Measurements from ENCODE around the gene TMEM175. TPM values are rescaled to one million over a fixed set of nuclear protein-coding genes. Genes with fewer than 3 reads are reported as not detected.

The TMEM175 gene
- polyA plus RNA-seq, 1 of the 3 experiments (the other 2 are of a cell fraction): 54.2 TPM

GRCh38 chr4:999882-1000425 lies 67.7 kb downstream of the TMEM175 start:
- no peaks in the 10 kb centered on the region for H3K9me2 ChIP-seq
- no peak overlapping the region for H3K4me2 ChIP-seq
- no peak overlapping the region for H3K9ac ChIP-seq
- no peak overlapping the region for H2AFZ ChIP-seq (ENCODE audit: low read depth)
- TF ChIP-seq SMC3 (IDR thresholded peaks at IDR 0.05; ENCODE audit: low read depth, low read length) (no peak), MEF2A (IDR thresholded peaks at IDR 0.05; ENCODE audit: borderline replicate concordance, low read depth) (no peak), JUND (IDR thresholded peaks at IDR 0.05) (no peak), TAF1 (IDR thresholded peaks at IDR 0.05; ENCODE audit: borderline replicate concordance, low read depth, low read length) (no peak), RCOR1 (IDR thresholded peaks at IDR 0.05; ENCODE audit: low read length) (no peak)
- H3K4me1 ChIP-seq (ENCODE audit: control insufficient read depth in 1 of 2, insufficient read depth in 2 of 2, low read depth in 1 of 2, low read length in 1 of 2): no peaks in the 10 kb centered on the region; a peak in 1 of 4 replicates
- no peaks in the 10 kb centered on the region for H3K36me3 ChIP-seq (replicated peaks in 1 of 2; ENCODE audit: control insufficient read depth in 1 of 2, insufficient read depth in 2 of 2, low read length in 1 of 2)
- H3K79me2 ChIP-seq (ENCODE audit: insufficient read depth): no peaks in the 10 kb centered on the region
- DNase-seq: no peak
- H3F3A ChIP-seq (replicated peaks; ENCODE audit: insufficient read depth): no peaks in the 10 kb centered on the region
- H3K4me3 ChIP-seq (ENCODE audit: low read depth in 2 of 2, low read length in 1 of 2): no peak overlapping the region
- CTCF ChIA-PET: interaction anchor here (1.1 kb wide), 1 partner anchor 258 kb away, joined by 3 read pairs; no protein-coding TSS in a partner anchor
- no peak overlapping the region for H3K27ac ChIP-seq (ENCODE audit: low read depth in 2 of 2, low read length in 1 of 2)
- peaks cover 14% of the 10 kb centered on the region; the same call in 1 of the 2 replicates for H4K20me1 ChIP-seq (ENCODE audit: insufficient read depth)
- H3K27me3 ChIP-seq (ENCODE audit: insufficient read depth): peaks cover 26% of the 10 kb centered on the region
- POLR2A ChIA-PET: no interaction called here
- 20% methylated on average over 2 of the region's 18 CpGs for WGBS (ENCODE audit: low lambda C conversion rate)
- H3K9me3 ChIP-seq: no peaks in the 10 kb centered on the region

DNA sequence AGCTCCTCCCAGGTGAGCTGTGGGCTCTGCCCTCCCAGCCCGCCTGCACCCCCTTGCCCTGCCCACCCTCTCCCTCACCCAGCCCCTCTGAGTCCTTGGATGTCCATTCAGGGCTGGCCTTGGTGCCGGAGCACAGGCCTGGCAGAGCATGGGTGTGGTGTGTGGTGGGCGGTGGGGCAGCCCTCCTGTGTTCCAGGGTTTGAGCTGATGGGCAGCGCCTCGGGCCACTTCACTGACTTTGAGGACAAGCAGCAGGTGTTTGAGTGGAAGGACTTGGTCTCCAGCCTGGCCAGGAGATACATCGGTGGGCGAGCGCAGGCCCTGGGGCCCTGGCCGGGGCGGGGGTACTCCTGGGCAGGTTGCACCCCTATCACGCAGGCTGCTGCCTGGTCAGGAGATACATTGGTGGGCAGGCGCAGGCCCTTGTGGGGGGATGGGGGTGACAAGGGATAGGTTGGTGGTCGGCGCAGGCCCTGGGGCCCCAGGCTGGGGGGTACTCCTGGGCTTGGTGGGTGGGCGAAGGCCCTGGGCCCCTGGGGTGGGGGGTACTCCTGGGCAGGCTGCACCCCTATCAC lies 68.5 kb downstream of the TMEM175 start:
- H3K9me2 ChIP-seq: no peaks in the 10 kb centered on the region
- no peak overlapping the region for H2AFZ ChIP-seq (ENCODE audit: low read depth)
- no peak overlapping the region for H3K27ac ChIP-seq (ENCODE audit: low read depth in 2 of 2, low read length in 1 of 2)
- H3K9ac ChIP-seq: no peak overlapping the region
- H4K20me1 ChIP-seq (ENCODE audit: insufficient read depth): peaks cover 14% of the 10 kb centered on the region; the same call in 1 of the 2 replicates
- ChIA-PET CTCF (interaction anchor here (0.9 to 1.1 kb wide), 2 partner anchors 10 to 258 kb away, joined by 3 read pairs; no protein-coding TSS in a partner anchor), POLR2A (no interaction called here)
- WGBS (ENCODE audit: low lambda C conversion rate): 43% methylated on average over 11 of the region's 15 CpGs
- no peak for DNase-seq
- no peak overlapping the region for H3K4me3 ChIP-seq (ENCODE audit: low read depth in 2 of 2, low read length in 1 of 2)
- H3K9me3 ChIP-seq: no peaks in the 10 kb centered on the region
- no peaks in the 10 kb centered on the region for H3F3A ChIP-seq (replicated peaks; ENCODE audit: insufficient read depth)
- peaks cover 26% of the 10 kb centered on the region for H3K27me3 ChIP-seq (ENCODE audit: insufficient read depth)
- no peaks in the 10 kb centered on the region for H3K79me2 ChIP-seq (ENCODE audit: insufficient read depth)
- TF ChIP-seq ZBTB33 (IDR thresholded peaks at IDR 0.05; ENCODE audit: borderline replicate concordance, low read depth) (no peak), CTCF (IDR thresholded peaks at IDR 0.05) (no peak), EZH2phosphoT487 (IDR thresholded peaks at IDR 0.05; ENCODE audit: borderline replicate concordance, low read depth) (no peak), EP300 (IDR thresholded peaks at IDR 0.05; ENCODE audit: borderline replicate concordance in 1 of 2, low read depth in 1 of 2, low read length in 1 of 2) (no peak), CHD2 (IDR thresholded peaks at IDR 0.05; ENCODE audit: low read length, partially characterized antibody) (no peak), RCOR1 (IDR thresholded peaks at IDR 0.05; ENCODE audit: low read length) (no peak), MAX (IDR thresholded peaks at IDR 0.05; ENCODE audit: low read depth) (no peak), YY1 (IDR thresholded peaks at IDR 0.05; ENCODE audit: low read depth) (no peak), REST (IDR thresholded peaks at IDR 0.05; ENCODE audit: low read depth, low read length) (no peak), MEF2A (IDR thresholded peaks at IDR 0.05; ENCODE audit: borderline replicate concordance, low read depth) (no peak), POLR2AphosphoS5 (IDR thresholded peaks at IDR 0.05; ENCODE audit: low read depth, low read length) (no peak), TCF12 (IDR thresholded peaks at IDR 0.05) (no peak), MXI1 (IDR thresholded peaks at IDR 0.05; ENCODE audit: low read depth, low read length) (no peak)
- H3K4me1 ChIP-seq (ENCODE audit: control insufficient read depth in 1 of 2, insufficient read depth in 2 of 2, low read depth in 1 of 2, low read length in 1 of 2): no peaks in the 10 kb centered on the region; a peak in 1 of 4 replicates
- H3K36me3 ChIP-seq (replicated peaks in 1 of 2; ENCODE audit: control insufficient read depth in 1 of 2, insufficient read depth in 2 of 2, low read length in 1 of 2): no peaks in the 10 kb centered on the region
- H3K4me2 ChIP-seq: no peak overlapping the region

Measured in SK-N-SH (cell line).